GM18867 (cell line): ENCODE results near the gene ACVR2A.
A peak's percentile ranks its signal among the peaks of the same experiment; 100 is the strongest.

Experiments
- ATAC-seq: cut with Tn5 transposase; IDR thresholded peaks from one replicate; pipeline ENCODE4 v1.9.1; 2021; ENCODE audit warnings: mild to moderate bottlenecking, moderate library complexity; ENCODE audit not compliant: unreplicated experiment

ACVR2A gene

GRCh38 chr2:147844697-147845410 is at the start of gene ACVR2A:
Gene ACVR2A (plus strand): TSS chr2:147845029. CDS start chr2:147845153, 124 bp downstream.
- ATAC-seq, result peak; percentile 49

GRCh38 chr2:147800316-147800715 is 44.5 kb upstream of the ACVR2A start:
- no peak for ATAC-seq

- ATAC-seq, result no peak
Observed at GRCh38 chr2:147806846-147807245, 38.0 kb upstream of the ACVR2A start.

DNA sequence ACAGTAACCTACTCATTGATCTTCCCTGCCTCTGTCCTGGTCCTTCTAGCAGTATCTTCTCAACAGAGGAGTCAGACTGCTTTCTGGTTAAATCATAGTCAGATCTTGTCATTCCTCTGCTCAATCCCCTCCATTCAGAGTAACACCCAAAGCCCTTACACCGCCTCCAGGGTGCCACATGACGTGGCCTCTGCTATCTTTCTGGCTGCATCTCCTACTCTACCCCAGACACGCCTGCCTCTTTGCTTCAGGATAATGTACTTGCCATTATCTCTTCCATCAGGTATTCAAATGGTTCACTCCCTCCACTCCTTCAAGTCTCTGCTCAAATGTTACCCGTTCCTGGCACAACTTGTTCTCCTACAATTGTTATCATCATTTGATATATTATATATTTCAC is 36.3 kb upstream of the ACVR2A start:
- ATAC-seq, result no peak

- no peak for ATAC-seq
Observed at GRCh38 chr2:147810883-147811765, 33.7 kb upstream of the ACVR2A start.

- ATAC-seq, result no peak
Observed at GRCh38 chr2:147818741-147819140, 26.1 kb upstream of the ACVR2A start.

DNA sequence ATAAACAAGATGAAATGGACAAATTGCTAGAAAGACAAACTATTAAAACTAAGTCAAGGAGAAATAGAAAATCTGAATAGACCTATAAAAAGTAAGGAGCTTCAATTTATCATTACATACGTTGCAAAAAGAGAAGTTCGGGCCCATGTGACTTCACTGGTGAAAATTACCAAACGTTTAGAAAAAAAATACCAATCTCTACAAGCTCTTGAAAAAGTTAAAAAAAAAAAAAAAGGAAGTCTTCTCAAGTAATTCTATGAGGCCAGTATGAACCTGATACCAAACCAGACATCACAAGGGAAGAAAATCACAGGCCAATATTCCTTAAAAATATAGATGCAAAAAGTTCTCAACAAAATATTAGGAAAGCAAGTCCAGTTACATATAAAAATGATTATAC is 20.2 kb upstream of the ACVR2A start:
- ATAC-seq, result no peak

- no peak for ATAC-seq
Observed at GRCh38 chr2:147826278-147827087, 18.3 kb upstream of the ACVR2A start.

DNA sequence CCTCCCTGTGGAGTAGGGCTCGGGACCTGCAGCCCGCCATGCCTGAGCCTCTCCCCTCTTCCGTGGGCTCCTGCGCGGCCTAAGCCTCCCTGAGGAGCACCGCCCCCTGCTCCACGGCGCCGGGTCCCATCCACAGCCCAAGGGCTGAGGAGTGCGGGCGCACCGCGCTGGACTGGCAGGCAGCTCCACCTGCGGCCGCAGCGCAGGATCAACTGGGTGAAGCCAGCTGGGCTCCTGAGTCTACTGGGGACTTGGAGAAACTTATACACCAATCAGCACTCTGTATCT is 17.8 kb upstream of the ACVR2A start:
- no peak for ATAC-seq

- ATAC-seq, result no peak
Observed at GRCh38 chr2:147829106-147829505, 15.7 kb upstream of the ACVR2A start.

- no peak for ATAC-seq
Observed at GRCh38 chr2:147836099-147836498, 8.7 kb upstream of the ACVR2A start.

GRCh38 chr2:147843391-147843863 is 1.4 kb upstream of the ACVR2A start:
- no peak for ATAC-seq

DNA sequence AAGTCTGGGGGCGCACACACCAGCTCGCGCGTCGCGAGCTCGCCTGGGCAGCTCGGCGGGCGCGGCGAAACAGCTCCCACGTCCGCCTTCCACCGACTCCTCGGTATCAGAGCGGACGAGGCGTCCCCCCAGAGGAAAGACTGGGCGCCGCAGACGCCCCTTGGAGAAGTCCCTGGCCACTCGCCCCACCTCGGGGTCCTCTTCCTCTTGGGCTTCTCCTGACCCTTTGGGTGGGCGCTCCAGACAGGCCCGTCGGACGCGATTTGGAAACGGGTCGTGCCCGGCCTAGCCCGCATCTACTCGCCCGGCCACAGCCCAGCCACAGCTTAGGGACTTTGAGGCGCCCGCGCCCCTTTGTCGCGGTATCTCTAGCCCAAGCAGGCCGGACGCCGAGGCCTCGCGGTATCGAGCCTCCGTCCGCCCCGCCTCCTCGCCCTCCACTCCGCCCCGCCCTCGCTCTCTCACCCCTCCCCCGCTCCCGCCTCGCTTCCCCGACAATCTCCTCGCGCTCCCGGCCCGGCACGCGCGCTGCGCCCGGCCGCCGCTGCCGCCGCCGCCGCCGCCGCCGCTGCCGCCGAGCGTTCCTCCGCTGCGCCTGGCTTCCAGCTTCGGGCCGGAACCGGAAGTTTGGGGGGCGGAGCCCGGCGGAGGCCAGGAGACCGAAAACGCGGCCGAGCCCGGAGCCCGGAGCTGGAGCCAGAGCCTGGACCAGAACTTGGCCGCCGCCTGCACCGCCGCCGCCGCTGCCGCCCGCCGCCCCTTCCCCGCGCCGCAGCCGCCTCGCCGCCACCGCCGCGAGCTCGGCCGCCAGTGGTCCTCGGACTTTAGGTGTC is 749 bp upstream of the ACVR2A start:
- peak; percentile 83 for ATAC-seq

- ATAC-seq, result peak; percentile 72
Observed at GRCh38 chr2:147845411-147845971, 662 bp downstream of the ACVR2A start.

DNA sequence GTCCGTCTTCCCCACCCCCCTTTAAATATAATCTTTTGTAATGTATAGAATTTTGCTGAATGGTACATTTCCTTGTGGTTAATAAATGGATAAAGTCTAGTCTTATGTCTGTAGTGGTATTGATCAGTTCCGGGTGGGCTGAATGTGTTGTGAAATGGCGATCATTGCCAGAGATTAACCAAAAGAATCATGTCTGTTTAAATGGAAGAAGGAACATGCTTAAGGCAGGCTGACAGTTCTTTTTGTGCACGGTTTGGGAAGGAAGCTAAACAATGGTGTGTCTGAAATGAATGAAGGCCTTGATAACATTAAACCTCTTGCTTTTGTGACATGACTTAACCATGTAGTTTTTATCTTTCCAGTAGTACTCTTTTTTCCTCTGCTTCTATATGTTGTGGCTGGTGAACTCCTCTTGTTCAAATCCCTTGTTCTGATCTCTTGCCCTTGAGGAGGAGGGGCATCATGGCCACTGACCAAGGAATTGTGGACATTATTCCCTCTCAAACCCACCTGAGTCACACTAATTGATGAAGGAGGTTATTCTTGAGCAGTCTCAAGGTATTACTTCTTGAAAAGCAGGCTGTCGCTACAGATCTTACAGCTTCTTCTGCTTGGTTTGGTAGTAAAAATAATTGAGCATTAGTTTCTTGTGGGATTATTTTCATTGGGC is 1.7 kb downstream of the ACVR2A start:
- no peak for ATAC-seq

DNA sequence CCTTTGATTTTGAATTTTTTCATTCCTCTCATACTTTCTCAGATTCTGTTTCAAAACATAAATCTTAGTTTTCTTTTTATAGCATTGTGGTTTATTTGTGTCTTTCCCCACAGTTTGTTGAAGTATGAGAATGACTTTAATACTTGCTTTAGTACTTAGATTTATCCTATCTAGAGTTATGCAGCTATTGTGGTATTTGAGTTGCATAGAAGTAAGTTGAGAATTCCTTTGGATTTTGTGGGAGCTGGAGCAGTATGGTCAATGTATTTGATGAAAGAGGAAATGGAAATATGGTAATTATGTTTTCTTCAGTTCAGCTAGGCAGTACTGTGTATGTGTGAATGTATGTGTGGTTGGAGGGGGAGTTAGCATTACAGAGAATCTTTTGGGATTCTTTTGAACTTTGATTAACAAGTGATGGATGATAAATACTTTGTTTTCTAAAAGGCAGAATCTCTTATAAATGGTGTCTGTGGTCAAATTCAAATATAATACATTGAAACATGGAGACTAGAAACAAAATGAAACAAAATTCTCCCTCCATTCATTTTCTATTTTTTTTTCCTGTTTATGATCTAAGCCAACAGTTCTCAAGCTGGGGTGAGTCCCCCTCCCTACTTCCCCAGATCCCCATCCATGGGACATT is 3.0 kb downstream of the ACVR2A start:
- ATAC-seq, result no peak

DNA sequence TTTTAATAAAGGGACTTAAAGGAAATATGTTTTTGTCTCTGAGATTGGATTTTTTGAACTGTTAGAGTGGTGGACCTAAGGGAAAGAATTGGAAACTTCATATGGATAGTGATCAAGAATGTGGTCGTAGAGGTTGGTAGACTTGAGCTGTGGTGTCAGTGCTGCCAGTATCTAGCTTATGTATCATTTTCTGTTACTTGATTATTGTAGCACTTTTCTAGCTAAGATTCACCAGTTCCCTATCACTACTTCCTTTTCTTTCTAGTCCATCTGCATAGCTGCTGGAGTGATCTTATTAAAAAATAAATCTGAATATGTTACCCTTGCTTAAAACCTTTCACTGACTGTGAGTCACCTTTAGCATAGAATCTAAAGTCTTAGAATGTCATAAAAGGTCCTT is 6.0 kb downstream of the ACVR2A start:
- ATAC-seq, result no peak

- ATAC-seq, result no peak
Observed at GRCh38 chr2:147851244-147851930, 6.6 kb downstream of the ACVR2A start.
